Measurements from ENCODE around the gene COL6A2.

Gene COL6A2

DNA sequence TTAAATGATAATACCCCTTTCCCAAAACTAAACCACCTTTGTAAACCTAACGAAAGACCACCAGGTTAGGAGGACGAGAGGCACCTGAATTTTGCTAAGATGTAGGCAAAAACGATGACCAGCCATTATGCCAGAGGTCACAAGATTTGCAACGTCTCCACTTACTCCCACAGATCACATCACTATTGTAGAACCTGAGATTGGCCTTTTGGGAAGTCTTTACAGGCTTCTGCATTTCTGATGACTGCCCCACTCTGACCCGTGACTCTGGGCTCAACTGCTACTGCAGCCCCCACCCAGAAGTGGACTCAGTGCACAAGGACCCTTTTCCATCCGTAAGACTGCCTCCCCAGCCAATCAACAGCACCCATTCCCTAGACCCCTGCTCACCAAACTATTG, 36.4 kb upstream of the COL6A2 start:
- Histone ChIP-seq H3K9ac (ENCODE audit: low read depth, low read length) (no peak overlapping the region), H3K4me1 (ENCODE audit: control insufficient read depth, insufficient read depth, low read length) (no peaks in the 10 kb centered on the region), H3K36me3 (ENCODE audit: control insufficient read depth, insufficient read depth, low read length) (no peaks in the 10 kb centered on the region), H3K27ac (ENCODE audit: low read depth, low read length) (no peak overlapping the region), H3K9me3 (ENCODE audit: control insufficient read depth, insufficient read depth, low read length) (peaks cover 31% of the 10 kb centered on the region), H3K27me3 (ENCODE audit: control insufficient read depth, insufficient read depth, low read length) (no peaks in the 10 kb centered on the region), H3K4me3 (ENCODE audit: low read depth, low read length) (no peak overlapping the region)

DNA sequence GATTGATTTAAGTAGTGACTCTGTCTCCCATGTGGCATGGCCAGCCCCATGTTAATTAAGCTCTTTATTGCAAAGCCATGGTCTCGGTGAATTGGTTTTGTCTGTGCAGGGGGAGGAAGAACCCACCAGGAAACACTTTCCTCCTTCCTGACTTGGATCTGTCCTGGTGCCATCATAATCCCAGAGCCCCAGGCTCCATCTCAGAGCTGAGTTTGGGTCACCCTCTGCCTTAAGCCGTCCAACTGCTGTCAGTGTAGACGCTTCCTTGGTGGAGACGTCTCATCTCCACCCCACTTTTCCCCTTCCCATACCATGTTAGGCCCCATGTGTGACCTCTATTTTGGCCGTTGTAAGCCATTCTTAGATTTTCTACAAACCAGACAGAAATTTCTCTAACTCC, 36.0 kb upstream of the COL6A2 start:
- Histone ChIP-seq H3K4me3 (ENCODE audit: low read depth, low read length) (no peak overlapping the region), H3K9ac (ENCODE audit: low read depth, low read length) (no peak overlapping the region), H3K27ac (ENCODE audit: low read depth, low read length) (no peak overlapping the region), H3K27me3 (ENCODE audit: control insufficient read depth, insufficient read depth, low read length) (no peaks in the 10 kb centered on the region), H3K9me3 (ENCODE audit: control insufficient read depth, insufficient read depth, low read length) (peaks cover 31% of the 10 kb centered on the region), H3K4me1 (ENCODE audit: control insufficient read depth, insufficient read depth, low read length) (peaks cover 3% of the 10 kb centered on the region; the same call in 1 of the 2 replicates), H3K36me3 (ENCODE audit: control insufficient read depth, insufficient read depth, low read length) (no peaks in the 10 kb centered on the region)

DNA sequence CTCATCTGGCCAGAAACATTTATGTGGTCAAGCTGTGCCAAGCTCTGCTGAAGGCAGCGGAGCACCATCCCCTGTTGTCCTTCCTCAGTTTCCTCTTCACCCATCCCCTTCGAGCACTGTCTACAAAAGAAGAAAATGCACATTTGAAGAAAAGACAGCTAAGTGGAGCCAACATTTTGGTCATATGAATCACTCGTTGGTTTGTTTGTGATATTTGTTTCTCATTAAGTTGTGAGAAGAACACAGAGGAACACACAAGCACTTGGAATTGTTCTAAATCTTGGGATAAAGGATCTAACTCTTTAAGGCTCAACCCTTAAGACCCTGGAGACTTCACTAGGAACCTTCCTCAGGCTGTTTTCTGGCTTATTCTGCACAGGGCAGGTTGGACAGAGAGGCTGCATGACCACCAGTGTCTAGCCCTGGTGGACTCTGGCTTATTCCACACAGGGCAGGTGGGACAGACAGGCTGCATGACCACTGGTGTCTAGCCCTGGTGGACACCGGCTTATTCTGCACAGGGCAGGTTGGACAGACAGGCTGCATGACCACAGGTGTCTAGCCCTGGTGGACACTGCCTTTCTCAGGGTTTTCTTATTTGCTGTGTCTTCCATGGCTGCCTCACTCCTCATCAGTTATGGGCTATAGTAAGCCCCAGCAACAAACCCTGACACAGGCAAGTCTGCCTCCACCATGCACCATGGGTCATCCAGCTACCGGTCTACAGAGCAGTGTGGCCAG, 35.3 kb upstream of the COL6A2 start:
- Histone ChIP-seq H3K27ac (ENCODE audit: low read depth, low read length) (no peak overlapping the region), H3K4me3 (ENCODE audit: low read depth, low read length) (no peak overlapping the region), H3K4me1 (ENCODE audit: control insufficient read depth, insufficient read depth, low read length) (peaks cover 7% of the 10 kb centered on the region; the same call in 1 of the 2 replicates)

DNA sequence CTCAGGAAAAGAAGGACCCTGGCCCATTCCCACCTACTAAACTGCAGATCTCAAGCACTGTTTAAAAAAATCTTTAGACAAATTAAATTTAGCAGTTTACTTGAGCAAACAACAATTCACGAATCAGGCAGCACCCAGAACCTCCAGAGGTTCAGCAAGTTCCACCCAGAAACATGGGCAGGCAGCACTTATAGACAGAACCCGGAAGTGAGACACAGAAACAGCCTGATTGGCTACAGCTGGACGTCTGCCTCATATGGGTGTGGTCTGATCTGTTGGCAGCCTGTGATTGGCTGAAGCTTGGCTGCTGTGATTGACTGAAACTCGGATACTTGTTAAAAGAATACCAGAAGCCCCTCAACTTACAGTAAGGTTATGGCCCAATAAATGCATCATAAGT, 34.7 kb upstream of the COL6A2 start:
- peaks cover 31% of the 10 kb centered on the region for H3K9me3 ChIP-seq (ENCODE audit: control insufficient read depth, insufficient read depth, low read length)
- H3K9ac ChIP-seq (ENCODE audit: low read depth, low read length): no peak overlapping the region
- H3K27me3 ChIP-seq (ENCODE audit: control insufficient read depth, insufficient read depth, low read length): no peaks in the 10 kb centered on the region
- peaks cover 7% of the 10 kb centered on the region; the same call in 1 of the 2 replicates for H3K4me1 ChIP-seq (ENCODE audit: control insufficient read depth, insufficient read depth, low read length)
- H3K4me3 ChIP-seq (ENCODE audit: low read depth, low read length): no peak overlapping the region
- no peaks in the 10 kb centered on the region for H3K36me3 ChIP-seq (ENCODE audit: control insufficient read depth, insufficient read depth, low read length)
- H3K27ac ChIP-seq (ENCODE audit: low read depth, low read length): no peak overlapping the region

More for the DNA sequence above, 35.3 kb upstream of the COL6A2 start:
- H3K9ac ChIP-seq (ENCODE audit: low read depth, low read length): no peak overlapping the region
- no peaks in the 10 kb centered on the region for H3K27me3 ChIP-seq (ENCODE audit: control insufficient read depth, insufficient read depth, low read length)
- H3K36me3 ChIP-seq (ENCODE audit: control insufficient read depth, insufficient read depth, low read length): no peaks in the 10 kb centered on the region
- peaks cover 31% of the 10 kb centered on the region for H3K9me3 ChIP-seq (ENCODE audit: control insufficient read depth, insufficient read depth, low read length)

DNA sequence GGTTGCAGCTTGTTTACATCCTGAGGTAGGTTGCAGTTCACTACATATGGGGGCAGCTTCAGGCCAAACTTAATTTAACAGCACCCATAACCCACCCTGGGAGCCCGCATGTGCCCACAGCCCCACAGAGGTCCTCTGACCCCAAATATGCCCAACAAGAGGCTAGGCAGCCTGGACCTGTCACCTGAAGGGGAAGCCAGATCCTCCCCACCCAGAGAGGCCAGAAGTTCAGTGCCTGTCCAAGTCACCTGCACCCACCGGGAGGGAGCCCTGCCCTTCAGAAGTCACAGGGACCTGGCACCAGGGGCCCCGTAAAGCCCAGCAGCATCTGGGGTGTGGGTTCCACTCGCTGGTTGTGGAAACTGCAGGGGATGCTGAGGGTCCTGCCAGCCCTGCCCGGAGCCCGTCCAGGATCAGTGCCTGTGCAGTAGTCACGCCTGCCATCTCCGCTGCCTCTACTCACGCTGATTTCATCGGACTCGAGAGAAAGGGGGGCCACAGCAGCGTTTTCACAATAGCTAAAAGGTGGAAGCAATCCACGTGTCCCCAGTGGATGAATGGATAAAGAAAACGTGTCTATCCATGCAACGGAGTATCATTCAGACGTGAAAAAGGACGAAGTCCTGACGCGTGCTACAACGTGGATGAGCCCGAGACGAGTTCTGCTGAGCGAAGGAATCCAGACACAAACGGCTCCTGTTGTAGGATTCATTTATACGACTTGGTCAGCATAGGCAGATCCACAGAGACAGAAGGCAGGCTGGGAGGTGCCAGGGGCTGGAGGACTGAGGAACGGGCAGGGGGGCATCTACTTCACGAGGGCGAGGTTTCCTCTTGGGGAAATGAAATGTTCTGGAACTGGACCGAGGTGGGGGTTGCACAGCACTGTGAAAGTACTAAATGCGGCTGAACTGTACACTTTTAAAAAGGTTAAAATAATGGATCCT, 33.9 kb upstream of the COL6A2 start:
- H3K27ac ChIP-seq (ENCODE audit: low read depth, low read length): no peak overlapping the region
- H3K9me3 ChIP-seq (ENCODE audit: control insufficient read depth, insufficient read depth, low read length): peaks cover 27% of the 10 kb centered on the region
- H3K36me3 ChIP-seq (ENCODE audit: control insufficient read depth, insufficient read depth, low read length): no peaks in the 10 kb centered on the region
- H3K27me3 ChIP-seq (ENCODE audit: control insufficient read depth, insufficient read depth, low read length): no peaks in the 10 kb centered on the region
- no peak overlapping the region for H3K9ac ChIP-seq (ENCODE audit: low read depth, low read length)
- no peak overlapping the region for H3K4me3 ChIP-seq (ENCODE audit: low read depth, low read length)
- H3K4me1 ChIP-seq (ENCODE audit: control insufficient read depth, insufficient read depth, low read length): peaks cover 7% of the 10 kb centered on the region; the same call in 1 of the 2 replicates

DNA sequence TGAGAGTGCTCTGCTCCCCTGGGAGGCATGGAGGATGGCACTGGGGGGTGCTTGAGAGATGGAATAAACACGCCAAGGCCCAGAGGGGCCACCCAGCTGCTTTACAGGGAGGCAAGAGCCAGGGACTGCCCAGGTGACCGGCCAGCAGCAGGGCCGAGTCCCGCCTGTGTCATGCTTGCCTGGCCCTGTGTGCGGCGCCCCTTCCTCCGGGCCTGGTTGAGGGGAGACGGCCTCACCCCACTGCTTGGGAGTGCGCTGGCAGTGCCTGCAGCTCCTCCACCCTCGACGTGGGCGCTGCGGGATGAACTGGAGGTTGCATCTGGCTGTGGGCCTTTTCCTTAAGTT, 33.1 kb upstream of the COL6A2 start:
- Histone ChIP-seq H3K9me3 (ENCODE audit: control insufficient read depth, insufficient read depth, low read length) (peaks cover 26% of the 10 kb centered on the region), H3K4me1 (ENCODE audit: control insufficient read depth, insufficient read depth, low read length) (peaks cover 7% of the 10 kb centered on the region; the same call in 1 of the 2 replicates), H3K27ac (ENCODE audit: low read depth, low read length) (no peak overlapping the region), H3K36me3 (ENCODE audit: control insufficient read depth, insufficient read depth, low read length) (no peaks in the 10 kb centered on the region), H3K9ac (ENCODE audit: low read depth, low read length) (no peak overlapping the region), H3K4me3 (ENCODE audit: low read depth, low read length) (no peak overlapping the region), H3K27me3 (ENCODE audit: control insufficient read depth, insufficient read depth, low read length) (no peaks in the 10 kb centered on the region)

DNA sequence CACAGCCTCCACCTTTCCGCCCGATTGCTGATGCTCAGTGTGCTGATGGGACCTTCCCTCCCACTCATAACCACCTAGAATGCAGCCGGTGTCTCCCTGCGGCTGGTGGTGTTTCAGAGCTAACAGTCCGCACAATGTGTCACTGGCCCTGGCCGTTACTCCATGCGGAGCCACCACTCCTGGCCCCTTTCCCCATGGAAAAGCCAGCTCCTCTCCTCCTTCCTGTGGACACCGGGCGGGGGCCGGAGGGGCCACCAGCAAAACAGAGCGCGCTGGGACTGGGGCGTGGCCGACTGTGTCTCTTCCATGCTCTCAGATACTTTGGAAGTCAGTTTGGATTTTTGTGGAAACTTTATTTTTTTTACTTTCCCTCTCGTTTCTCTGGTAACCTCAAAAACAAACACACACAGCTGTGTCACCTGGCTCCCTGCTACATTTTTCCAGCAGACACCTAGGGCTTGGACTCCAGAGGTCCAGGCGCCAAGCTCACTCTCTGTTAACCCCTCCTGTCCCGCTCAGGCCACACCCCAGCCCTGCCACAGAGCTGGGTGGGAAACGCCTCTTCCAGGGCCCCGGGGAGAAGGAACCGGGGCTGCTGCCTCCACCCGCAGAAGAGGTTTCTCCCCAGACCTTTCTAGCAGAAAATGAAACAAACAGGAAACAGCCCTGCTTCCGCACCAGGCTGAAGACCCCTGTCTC, 32.5 kb upstream of the COL6A2 start:
- Histone ChIP-seq H3K9me3 (ENCODE audit: control insufficient read depth, insufficient read depth, low read length) (peaks cover 21% of the 10 kb centered on the region), H3K9ac (ENCODE audit: low read depth, low read length) (no peak overlapping the region), H3K4me1 (ENCODE audit: control insufficient read depth, insufficient read depth, low read length) (peaks cover 7% of the 10 kb centered on the region; the same call in 1 of the 2 replicates), H3K4me3 (ENCODE audit: low read depth, low read length) (no peak overlapping the region), H3K36me3 (ENCODE audit: control insufficient read depth, insufficient read depth, low read length) (no peaks in the 10 kb centered on the region), H3K27me3 (ENCODE audit: control insufficient read depth, insufficient read depth, low read length) (no peaks in the 10 kb centered on the region), H3K27ac (ENCODE audit: low read depth, low read length) (no peak overlapping the region)

DNA sequence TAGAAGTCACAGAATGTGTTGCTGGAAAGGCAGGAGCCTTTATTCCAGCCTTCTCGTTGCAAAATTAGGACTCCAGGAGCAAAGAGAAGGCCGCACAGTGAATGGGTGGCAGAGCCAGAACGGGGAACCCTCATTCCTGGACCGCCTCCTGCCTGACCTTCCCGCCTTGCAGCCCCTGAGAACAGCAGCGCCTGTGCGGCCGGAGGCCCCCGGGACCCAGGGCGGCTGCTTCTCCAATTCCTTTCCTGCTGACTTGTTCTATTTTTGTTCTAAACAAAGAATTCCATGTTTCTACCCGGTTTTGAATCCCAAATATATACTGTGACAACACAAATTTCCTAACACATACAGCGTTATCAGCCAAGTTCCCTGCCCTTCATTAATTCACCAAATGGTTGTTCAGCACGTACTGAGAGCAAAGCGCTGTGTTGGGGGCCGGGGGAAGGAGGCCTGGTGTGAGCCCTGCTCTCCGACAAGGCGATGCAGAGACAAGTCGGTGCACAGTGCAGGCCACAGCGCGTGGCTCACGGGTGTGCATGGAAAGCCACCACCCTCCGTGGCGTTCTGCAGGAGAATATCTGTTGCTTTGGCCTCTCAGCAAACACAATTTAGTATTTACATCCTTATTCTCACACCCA, 31.9 kb upstream of the COL6A2 start:
- Histone ChIP-seq H3K9ac (ENCODE audit: low read depth, low read length) (no peak overlapping the region), H3K4me1 (ENCODE audit: control insufficient read depth, insufficient read depth, low read length) (peaks cover 7% of the 10 kb centered on the region; the same call in 1 of the 2 replicates), H3K9me3 (ENCODE audit: control insufficient read depth, insufficient read depth, low read length) (peaks cover 21% of the 10 kb centered on the region), H3K27ac (ENCODE audit: low read depth, low read length) (no peak overlapping the region), H3K4me3 (ENCODE audit: low read depth, low read length) (no peak overlapping the region), H3K36me3 (ENCODE audit: control insufficient read depth, insufficient read depth, low read length) (no peaks in the 10 kb centered on the region), H3K27me3 (ENCODE audit: control insufficient read depth, insufficient read depth, low read length) (no peaks in the 10 kb centered on the region)

DNA sequence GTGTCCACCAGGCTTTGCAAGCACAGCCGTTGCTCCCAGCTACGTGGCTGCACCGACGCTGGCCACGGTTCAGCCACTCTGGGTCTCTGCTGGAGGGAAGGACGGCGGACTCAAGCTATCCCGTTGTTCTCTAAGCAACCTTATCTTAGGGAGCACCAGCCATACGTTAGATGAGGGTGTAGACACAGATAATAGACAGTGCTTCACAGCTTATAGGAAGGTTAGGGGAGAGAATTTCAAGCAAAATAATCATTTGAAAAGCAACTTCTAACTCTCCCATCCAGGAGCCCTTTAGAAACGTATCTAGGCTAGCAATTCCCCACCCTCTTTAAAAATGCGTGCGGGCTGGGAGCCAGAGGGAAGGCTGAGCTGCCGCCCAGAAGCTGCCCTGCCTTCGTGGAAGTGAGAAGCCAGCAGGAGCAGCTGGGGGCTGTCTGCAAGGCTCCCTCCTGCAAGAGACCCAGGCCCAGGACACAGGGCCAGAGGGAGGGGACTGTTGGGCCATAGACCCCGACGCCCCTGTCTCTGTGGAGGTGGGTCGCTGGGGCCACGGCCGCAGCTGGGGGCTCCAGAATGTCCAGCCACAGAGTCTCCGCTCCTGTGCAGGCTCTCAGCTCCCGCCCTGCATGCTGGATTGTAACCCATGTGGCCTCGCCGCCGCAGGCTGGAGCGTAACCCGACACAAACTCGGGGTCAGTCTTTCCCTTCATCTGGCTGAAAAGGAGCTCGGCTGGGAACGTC, 31.2 kb upstream of the COL6A2 start:
- no peak overlapping the region for H3K4me3 ChIP-seq (ENCODE audit: low read depth, low read length)
- H3K9me3 ChIP-seq (ENCODE audit: control insufficient read depth, insufficient read depth, low read length): peaks cover 17% of the 10 kb centered on the region
- no peaks in the 10 kb centered on the region for H3K27me3 ChIP-seq (ENCODE audit: control insufficient read depth, insufficient read depth, low read length)
- no peaks in the 10 kb centered on the region for H3K36me3 ChIP-seq (ENCODE audit: control insufficient read depth, insufficient read depth, low read length)
- H3K9ac ChIP-seq (ENCODE audit: low read depth, low read length): no peak overlapping the region
- H3K27ac ChIP-seq (ENCODE audit: low read depth, low read length): no peak overlapping the region
- peaks cover 7% of the 10 kb centered on the region; the same call in 1 of the 2 replicates for H3K4me1 ChIP-seq (ENCODE audit: control insufficient read depth, insufficient read depth, low read length)
